ACHN (cell line): ENCODE measurements around the gene EIF2AK3.
"Not testable (repeated sequence)": the region's sequence is repeated elsewhere in the genome, so short reads cannot be mapped to it uniquely, and the experiment has no call there.

Source experiments
- DNase-seq: peaks from one replicate; pipeline ENCODE4 v3.0.0-alpha.2; 2015
- in situ Hi-C: cut with HindIII; loops from 2 replicates; pipeline ENCODE4 v1.10.0; 2017; ENCODE audit warnings: low sequenced_read_pairs, low pct_ligation_motif_present, low pct_unique_long_range_greater_than_20kb

The EIF2AK3 gene

DNA sequence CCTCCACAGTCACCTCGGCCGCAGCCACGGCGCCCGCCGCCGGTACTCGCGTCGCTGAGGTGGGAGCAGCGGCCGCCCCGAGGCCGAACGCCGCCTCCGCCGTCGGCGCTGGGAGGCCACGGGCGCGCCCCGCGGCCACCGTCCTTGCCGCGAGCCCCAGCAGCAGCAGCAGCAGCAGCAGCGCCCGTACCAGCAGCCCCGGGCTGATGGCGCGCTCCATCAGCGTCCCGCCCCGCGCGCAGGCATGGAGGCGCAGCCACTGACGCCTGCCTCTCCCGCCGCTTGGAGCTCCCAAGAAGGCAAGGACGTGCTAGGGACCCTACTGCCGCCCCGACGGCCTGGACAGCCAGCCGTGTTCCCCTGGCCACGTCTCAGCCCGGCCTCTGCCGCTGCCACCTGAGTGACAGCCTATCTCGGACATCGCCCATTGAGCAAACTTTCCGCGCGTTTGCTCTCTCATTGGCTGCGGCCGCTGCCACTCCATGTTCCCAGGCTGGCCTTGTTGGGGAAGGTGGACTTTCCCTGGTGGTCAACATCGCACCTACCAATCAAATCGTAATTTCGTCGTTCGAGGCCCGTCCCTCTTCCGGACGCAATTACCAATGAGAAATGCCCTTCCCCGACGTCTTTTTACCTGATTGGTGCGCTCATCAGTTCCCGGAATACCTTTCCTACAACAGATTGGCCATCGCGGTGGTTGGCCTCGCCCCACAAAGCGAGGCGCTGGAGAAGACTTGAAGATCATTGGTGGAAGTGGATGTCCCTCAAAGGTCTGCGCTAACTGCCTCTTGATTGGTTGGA is at the start of gene EIF2AK3:
EIF2AK3 (minus strand) TSS at position 410 of the 801 bp plus-strand sequence; CDS start at position 220, 190 bp downstream.
- in situ Hi-C loops: no loop called here
- peak; percentile 100 for DNase-seq

DNA sequence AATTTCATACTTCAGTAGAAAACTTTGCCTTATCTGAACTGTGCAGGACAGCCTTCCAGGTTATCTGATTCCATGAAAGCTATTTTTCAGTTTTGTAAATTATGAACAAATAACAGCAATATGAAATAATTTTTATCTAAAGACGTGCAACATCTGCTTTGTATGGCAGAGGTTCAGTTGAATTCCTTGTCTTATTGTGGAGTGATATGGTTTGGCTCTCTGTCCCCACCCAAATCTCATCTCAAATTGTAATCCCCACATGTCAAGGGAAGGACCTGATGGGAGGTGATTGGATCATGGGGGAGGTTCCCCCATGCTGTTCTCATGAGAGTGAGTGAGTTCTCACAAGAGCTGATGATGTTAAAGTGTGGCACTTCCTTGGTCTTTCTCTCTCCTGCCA is 46.1 kb upstream of the EIF2AK3 start:
- in situ Hi-C loops: no loop called here
- no peak for DNase-seq

DNA sequence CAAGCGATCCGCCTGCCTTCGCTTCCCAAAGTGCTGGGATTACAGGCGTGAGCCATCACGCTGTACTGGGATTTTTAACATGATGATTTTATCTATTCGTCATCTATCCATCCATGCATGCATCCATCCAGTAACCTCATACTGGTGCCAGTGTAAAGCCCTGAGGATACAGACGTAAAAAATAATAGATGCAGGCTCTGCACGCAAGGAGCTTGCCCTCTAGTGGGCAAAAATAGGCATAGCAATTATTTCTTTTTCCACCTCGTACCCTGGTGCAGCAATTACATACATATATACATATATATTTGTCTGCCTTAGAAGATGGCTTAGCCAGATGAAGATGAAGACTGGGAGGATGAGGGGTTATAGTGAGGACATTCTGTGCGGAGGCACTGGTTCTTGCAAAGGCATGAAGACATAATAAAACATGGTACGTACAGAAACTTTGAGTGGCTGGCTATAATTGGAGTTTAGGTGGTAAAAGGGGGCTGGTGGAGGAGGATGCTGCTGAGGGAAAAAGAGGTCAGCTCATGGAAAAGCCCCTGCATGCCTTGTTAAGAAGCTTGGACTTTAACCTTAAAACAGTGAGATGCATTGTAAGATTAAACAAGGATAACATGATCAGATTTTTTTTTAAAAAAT is 44.6 kb upstream of the EIF2AK3 start:
- in situ Hi-C loops: no loop called here

DNA sequence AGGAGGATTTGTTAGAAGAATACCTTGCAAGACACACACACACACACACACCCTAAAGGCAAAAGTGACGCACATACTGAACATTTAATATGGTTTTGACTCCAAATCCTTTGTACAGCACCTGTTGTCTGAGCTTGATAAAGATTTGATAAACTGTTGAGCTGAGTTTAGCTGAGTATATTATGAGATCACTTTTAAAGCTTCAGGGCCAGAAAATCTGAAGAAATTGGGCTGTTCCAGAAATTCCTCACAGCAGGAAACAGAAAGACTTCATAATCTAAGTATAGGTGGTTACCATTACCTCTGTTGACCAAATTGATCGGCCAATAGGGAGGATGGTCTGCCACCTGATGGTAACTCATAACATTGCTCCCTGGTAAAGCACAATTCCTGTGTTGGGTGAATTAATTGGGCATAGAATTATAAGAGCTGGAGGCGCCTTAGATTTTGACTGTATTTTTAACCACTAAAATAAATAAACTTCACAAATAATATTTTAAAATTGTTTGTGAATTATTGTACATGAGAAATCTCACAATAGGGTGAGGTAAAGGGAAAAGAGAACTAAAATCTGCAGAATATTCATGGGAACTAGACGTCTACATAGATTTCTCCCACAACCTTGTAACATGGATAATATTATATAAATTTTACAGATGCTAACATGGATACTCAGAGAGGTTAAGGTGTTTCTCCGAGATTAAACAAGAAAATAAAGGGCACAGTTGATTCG is 42.4 kb upstream of the EIF2AK3 start:
- in situ Hi-C loops: loop anchor here (10.0 kb wide), 1 partner anchor 95 kb away; no protein-coding TSS in a partner anchor
- DNase-seq: peak; percentile 61

More for the DNA sequence above, 44.6 kb upstream of the EIF2AK3 start:
- DNase-seq: peak; percentile 76

DNA sequence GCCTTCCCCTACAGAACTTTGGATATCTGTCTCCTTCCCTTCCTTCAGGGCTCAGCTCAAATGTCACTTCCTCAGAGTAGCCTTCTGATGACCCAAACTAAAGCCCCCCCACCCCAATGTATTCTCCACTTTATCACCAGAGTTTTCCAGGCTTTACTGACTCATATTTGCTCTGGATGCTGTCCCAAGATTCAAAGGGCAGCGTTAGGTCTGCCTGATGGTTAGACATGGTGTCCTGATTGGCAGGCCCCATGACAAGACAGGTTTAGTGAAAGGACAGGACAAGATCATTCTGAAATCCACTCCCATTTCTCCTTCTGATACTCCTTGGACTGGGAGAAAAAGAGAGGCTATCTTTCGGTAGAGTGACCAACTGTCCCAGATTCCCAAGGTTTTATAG is 41.6 kb upstream of the EIF2AK3 start:
- in situ Hi-C loops: loop anchor here (10.0 kb wide), 1 partner anchor 94 kb away; no protein-coding TSS in a partner anchor
- DNase-seq: no peak

DNA sequence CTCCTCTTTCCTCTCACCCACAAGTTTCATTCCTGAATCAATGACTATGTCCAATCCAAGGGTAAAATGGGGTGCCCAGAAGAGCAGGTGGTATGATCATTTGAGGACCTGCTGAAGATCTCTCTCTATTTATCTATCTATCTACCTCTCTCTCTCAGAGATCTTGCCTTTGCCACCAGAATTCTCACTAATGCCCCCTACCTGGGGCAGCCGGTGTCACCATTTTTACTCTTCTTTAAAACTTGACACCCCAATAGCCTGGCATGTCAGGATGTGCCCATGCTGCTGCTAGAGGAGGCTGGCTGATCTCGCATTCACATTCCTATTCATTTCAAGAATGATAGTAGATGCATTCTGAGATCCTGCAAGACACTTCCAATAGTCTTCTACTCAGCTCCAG is 40.0 kb upstream of the EIF2AK3 start:
- in situ Hi-C loops: loop anchor here (10.0 kb wide), 1 partner anchor 92 kb away; no protein-coding TSS in a partner anchor

DNA sequence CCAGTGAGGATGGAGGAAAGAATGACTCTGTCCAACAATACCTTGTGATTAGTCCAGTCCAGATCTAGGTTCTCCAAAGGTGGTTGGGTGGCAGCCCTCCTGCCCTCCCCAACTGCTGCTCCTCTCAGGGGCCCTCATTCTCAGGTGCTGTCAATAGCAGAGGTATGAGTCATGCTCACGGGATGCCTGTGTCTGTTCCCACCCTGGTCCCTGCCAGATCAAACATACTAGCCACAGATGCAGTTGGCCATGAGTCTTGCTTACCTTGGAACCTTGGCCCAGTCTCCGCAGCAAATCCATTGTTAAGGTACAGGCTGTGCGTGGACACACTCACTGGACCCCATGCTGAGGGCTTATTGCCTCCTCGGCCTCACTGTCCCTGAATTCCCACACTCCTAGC is 39.3 kb upstream of the EIF2AK3 start:
- in situ Hi-C loops: loop anchor here (10.0 kb wide), 1 partner anchor 92 kb away; no protein-coding TSS in a partner anchor
- no peak for DNase-seq

More for the DNA sequence above, 40.0 kb upstream of the EIF2AK3 start:
- DNase-seq: no peak

DNA sequence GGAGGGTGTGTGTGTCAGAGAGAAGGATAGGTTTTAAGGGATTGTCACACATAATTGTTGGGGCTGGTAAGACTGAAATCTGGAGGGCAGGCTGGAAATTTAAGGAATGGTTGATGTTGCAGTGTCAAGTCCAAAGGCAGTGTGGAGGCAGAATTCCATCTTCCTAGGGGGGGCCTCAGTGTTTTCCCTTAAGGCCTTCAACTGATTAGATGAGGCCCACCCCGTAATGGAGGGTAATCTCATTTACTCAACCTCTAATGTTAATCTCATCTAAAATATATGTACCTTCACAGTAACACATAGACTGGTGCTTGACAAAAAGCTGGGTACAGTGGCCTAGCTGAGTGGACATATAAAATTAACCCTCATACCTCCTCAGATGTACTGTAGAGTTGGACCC is 33.4 kb upstream of the EIF2AK3 start:
- in situ Hi-C loops: loop anchor here (10.0 kb wide), 1 partner anchor 86 kb away; no protein-coding TSS in a partner anchor
- DNase-seq: no peak

DNA sequence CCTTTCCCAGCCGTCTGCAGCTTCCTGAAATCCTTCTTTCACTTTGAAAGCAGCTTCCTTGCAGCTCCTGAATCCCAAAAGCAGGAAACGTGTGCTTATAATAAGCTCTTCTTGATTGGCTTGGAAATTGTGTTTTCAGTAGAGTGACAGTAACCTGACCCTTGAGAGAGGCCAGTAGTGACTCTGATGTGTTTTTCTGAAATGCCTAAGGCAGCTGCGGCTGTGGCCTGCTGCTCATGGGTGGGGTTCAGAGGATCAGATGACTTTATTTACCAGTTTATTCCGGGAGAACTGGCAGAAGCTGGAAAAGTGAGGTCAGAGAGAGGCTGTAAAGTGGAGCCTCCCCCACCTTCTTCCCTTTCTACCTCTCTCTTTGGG is 32.3 kb upstream of the EIF2AK3 start:
- DNase-seq: no peak
- in situ Hi-C loops: no loop called here

DNA sequence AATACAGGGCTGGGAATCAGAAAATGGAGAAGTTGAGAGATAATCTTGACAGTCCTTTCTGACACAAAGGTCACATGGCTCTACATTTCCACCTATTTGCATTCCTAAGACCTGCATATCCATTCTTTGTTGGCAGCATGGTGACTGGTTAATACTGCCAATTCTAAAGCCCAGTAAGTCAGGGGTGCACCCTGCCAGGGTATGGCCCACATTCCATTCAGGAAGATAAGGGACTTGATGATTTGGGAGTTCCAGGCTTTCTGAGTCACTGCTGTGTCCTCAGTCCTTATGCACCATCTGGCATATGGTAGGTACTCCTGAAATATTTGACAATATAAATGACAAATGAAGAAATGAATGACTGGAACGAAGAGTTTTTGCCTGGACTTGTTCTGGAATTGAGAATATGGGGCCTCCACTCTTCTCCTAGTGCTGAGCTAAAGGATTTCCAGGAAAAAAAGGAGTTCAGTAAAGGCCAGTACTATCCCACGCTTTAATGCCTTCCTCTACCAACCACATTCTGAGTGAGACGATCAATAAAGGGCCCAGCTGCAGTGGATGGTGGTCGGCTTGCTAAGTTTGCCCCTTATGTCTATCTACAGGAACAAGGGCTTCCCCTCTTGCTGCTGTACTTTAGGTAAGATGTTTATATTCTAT is 31.7 kb upstream of the EIF2AK3 start:
- no peak for DNase-seq
- in situ Hi-C loops: no loop called here

DNA sequence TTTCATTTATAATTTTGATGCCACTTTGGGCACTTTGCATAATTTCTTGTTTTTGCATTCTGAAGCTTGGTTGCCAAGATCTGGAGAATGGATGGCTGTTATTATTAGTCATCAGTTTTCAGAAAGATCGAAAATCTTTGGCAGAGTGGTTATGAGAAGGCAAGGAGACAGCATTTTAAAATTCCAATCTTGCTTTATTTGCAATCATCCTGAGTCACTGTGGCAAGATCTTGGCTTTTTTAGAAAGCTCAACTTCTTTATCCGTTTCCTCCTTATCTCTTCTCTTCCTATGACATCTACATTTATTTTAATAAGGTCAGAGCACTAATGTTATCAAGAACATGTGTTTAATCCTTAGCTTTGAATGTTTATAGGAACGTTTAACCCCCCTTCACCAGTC is 31.1 kb upstream of the EIF2AK3 start:
- DNase-seq: no peak
- in situ Hi-C loops: no loop called here

DNA sequence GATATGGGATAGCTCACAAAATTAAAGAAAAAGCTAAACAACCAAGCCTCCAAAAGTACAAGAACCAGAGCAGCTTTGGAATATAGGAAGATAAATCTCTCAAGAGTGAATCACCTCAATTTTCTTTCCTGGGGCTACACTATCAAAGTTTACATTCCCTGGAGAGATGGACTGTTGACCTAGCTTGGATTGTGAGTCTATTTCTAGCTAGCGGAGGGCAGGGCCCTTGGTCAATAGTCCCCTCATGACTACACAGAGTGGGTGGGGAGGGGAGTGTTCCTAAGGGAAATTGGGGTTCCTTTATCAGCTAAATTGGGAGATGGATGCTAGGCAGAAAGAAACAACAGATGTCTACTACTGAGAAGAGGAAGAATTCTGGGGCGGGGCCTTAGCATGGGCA is 29.9 kb upstream of the EIF2AK3 start:
- in situ Hi-C loops: no loop called here
- no peak for DNase-seq

DNA sequence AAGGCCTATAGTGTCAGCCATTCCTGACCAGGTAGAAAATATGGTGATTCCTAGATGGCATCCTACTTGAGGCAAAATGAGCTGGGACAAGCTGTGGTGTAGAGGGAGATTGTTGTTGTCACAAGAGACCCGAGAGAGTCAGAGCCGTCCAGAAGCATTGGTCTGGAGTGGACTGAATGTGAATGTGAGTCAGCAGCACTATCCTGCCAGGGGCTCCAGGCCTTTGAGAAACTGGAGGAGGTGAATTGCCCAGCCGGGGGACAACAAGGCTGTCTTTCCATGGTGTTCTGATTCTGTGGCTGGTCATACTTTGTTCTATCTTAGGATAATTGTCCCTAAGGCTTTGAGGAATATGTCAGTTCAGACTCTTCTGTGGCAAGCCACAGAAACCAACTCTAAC is 29.4 kb upstream of the EIF2AK3 start:
- no peak for DNase-seq
- in situ Hi-C loops: no loop called here

DNA sequence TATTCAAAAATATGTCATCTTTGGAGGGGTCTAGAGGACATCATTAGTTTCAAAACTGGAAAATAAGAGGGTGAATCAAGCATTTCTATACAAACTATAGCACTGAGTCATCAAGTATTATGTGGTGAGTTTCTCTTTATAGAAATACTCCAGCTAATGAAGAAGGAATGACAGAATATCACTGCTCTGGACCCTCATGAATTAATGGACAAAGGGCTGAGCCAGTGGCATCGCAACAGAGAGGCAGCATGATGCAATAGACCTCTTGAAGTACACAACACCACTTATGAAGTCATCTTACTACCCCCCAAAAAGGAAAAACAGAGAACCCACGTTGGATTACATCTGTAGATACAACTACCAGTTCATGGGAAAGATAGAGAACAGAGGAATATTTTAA is 27.4 kb upstream of the EIF2AK3 start:
- no peak for DNase-seq
- in situ Hi-C loops: no loop called here

DNA sequence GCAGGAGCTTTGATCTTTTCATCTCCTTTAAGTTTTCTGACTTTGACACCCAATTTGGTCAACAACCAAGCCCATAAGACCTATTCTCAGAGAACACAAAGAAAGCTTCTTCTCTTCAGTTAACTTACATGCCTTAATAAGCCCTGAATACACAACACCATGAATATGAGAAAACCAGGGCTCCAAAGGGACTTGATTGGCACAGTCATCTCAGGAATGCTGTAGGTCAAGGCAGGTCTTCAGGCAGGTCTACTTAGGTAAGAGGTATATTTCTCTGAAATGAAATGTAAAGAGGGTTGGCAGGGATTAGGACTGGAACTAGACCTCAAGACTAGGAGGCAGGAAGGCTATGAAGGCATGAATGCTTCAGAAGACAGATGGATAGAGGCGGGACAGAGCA is 24.4 kb upstream of the EIF2AK3 start:
- no peak for DNase-seq
- in situ Hi-C loops: no loop called here

DNA sequence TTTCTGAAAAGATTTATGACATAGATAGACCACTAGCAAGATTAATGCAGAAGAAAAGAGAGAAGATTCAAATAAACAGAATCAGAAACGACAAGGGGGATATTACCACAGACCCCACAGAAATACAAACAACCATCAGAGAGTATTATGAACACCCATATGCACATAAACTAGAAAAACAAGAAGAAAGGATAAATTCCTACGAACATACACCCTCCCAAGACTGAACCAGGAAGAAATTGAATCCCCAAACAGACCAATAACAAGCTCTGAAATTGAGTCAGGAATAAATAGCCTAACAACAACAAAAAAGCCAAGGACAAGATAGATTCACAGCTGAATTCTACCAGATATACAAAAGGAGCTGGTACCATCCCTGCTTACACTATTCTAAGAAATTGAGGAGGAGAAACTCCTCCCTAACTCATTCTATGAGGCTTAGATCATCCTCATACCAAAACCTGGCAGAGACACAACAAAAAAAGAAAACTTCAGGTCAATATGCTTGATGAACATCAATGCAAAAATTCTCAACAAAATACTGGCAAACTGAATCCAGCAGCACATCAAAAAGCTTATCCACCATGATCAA is 18.1 kb upstream of the EIF2AK3 start:
- in situ Hi-C loops, DNase-seq: not testable (repeated sequence)

DNA sequence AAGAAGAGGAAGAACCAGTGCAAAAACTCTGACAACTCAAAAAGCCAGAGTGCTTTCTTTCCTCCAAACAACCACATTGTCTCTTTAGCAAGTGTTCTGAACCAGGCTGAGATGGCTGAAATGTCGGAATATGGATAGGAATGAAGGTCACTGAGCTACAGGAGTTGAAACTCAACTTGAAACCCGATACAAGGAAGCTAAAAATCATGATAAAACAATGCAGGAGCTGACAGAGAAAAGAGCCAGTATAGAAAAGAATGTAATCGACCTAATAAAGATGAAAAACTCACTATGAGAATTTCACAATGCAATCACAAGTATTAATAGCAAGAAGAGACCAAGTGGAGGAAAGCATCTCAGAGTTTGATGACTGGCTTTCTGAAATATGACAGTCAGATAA is 15.0 kb upstream of the EIF2AK3 start:
- in situ Hi-C loops: no loop called here
- DNase-seq: no peak

DNA sequence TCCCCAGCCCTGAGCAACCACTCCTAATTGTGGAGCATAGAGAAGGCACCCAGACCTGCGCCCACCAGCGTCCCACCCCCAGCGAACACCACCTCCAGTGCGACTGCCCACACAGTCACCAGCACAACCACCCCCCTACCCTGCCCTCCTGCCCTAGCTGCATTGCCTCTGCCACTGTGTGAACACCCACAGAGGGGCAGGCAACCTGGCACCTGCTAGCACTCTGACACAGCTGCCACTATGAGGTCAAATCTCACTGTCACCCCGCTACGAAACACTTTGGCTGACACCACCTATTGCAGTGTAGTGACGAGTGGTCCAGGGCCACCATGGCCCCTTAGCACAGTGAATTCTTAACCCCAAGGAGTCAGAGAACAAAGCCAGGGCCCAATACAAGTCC is 14.1 kb upstream of the EIF2AK3 start:
- no peak for DNase-seq
- in situ Hi-C loops: no loop called here
